ENCODE measurements around the gene ITGA4.

GRCh38 chr2:181440344-181440743 lies 16.8 kb upstream of the ITGA4 start:
- TF ChIP-seq CTCF (IDR thresholded peaks at IDR 0.05; ENCODE audit: insufficient read depth, low read depth, low read length) = no peak
- TF ChIP-seq EZH2 (IDR thresholded peaks at IDR 0.05; ENCODE audit: insufficient read depth, low read length) = no peak
